GDM1 (cell line): ENCODE data around the gene TTLL1.
"Not testable (repeated sequence)": the region's sequence is repeated elsewhere in the genome, so short reads cannot be mapped to it uniquely, and the experiment has no call there.

Source experiments
- DNase-seq: peaks from one replicate; lab custom pipeline; 2025; lab: John Stamatoyannopoulos, UW

Gene TTLL1

DNA sequence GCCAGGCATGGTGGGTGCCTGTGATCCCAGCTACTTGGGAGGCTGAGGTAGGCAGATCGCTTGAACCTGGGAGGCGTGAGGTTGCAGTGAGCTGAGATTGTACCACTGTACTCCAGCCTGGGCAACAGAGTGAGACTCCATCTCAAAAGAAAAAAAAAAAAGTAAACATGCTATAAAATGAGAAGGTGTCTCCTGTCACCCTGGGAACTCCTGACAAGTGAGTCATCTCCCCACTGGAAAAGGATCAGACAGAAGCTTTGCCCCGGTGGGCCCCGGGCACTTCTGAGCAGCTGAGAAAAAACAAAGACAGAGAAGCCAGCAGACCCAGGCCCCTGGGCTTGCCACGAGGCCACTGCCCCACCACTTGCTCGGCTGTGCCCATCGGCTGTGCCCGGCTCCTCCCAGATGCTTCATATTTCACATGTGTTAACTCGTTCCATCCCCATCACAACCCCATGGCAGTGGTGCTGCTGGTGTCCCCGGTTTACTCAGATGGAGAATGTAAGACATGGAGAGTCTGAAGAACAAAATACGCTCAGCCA, 22.3 kb downstream of the TTLL1 start:
- no peak for DNase-seq

DNA sequence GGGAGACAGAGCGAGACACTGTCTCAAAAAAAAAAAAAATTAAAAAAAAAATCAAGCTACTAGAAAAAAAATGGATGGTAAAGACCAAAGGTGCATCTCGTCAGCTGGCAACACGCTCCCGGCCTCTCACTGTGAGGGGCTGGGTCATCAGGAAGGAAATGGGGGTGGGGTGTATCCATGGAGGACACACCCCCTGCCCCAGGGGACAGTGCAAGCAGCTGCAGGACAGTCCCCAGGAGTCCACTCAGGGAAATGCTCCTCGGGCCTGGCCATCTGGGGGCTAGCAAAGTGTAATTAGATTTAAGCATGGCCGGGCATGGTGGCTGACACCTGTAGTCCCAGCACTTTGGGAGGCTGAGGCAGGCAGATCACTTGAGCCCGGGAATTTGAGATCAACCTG, 23.1 kb downstream of the TTLL1 start:
- no peak for DNase-seq

- DNase-seq, result peak; percentile 35
Measured at GRCh38 chr22:43060183-43060582, 29.0 kb downstream of the TTLL1 start.

- no peak for DNase-seq
Measured at GRCh38 chr22:43057641-43058040, 31.6 kb downstream of the TTLL1 start.

DNA sequence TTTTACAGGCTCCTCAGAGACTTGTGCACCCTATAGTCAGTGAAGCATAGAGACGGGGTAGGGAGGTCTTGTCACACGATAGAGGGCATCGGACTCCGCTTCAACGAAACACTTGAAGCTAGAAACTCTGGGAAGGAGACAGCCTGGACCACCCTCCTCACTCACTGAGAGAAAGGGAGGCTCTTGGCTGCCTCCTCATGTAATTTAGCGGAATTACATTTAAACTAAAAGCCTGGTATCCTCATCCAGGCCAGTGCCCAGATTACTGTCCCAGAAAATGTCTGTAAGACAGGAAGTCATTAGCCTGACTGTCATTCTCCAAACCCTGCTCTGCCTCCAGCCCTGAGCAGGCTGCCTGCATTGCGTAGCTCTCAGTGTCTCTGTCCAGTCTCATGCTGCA, 36.0 kb downstream of the TTLL1 start:
- DNase-seq, result no peak

DNA sequence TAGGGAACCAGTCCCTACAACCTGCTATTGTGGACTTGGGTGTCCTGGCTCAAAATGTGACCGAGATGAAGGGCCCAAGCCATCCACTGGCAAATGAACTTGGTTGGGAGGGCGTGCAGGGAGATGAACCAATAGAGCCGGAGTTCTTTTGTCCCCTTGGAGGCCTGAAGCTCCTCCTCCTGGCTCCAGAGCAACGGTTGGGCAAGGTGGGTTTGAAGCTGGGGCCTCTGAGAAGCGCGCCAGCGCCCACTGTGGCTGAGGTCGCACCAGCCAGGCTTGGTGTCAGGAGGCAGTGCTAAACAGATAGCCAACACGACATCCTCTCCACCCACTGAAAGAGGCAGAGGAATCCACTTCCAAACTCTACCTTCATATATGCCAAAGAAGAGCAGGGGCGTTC, 38.2 kb downstream of the TTLL1 start:
- no peak for DNase-seq

DNA sequence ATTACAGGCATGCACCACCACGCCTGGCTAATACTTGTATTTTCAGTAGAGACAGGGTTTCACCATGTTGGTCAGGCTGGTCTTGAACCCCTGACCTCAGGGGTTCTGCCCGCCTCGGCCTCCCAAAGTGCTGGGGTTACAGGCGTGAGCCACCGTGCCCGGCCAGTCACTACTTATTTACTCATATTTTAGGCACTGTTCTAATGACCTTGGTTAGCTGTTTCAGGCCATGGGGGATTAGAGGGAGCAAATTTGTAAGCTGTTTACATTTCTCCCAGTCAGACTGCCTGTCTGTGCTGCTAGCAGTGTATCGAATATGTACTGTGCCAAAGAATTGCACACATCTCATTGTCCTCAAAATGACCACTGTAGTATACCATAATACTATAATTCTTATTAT, 41.6 kb downstream of the TTLL1 start:
- DNase-seq, result no peak

GRCh38 chr22:43044290-43044712, 44.9 kb downstream of the TTLL1 start:
- no peak for DNase-seq

GRCh38 chr22:43042101-43042780, 47.0 kb downstream of the TTLL1 start:
- DNase-seq, result no peak

- DNase-seq, result no peak
Measured at GRCh38 chr22:43039800-43040199, 49.4 kb downstream of the TTLL1 start.

DNA sequence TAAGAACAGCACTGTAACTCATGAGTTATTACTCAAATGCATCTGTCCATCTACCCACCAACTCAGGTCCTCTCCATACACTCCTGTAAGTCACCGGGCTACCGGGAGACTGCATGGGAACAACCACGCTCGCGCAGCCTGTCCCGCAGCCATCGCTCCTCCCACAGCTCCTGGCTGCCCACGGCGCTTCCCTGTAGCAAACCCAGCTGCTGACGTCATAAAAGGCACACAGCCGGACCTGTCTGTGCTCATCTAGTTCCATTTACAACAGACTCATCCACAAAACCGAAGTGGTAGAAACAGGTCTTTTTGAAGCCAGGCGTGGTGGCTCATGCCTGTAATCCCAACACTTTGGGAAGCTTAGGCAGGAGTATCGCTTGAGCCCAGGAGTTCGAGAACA, 50.9 kb downstream of the TTLL1 start:
- DNase-seq, result no peak

DNA sequence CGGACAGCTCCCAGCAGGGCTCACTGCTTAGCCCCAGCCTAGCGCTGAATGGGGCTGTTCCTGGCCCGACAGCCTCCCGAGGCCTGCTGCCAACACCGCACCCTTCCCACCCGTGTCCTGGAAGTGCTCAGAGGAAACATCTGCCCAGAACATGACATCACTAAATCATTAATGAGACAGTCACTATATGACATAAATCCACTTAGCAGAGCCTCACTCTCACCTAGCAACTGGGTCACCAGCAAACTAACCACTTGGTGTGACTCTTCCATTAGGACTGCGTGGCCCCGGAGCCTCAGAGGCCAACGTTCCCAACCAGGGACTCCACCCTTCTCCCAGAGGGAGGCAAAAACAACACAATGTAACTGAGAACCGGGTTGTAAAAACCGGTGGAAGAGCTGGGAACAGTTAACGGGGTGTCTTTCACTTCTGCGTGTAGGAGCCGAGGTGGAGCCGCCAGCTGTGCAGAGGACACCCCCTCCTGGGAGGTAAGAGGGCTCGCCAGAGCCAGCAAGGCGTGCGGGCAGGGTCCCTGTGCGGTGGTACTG, 52.8 kb downstream of the TTLL1 start:
- no peak for DNase-seq

DNA sequence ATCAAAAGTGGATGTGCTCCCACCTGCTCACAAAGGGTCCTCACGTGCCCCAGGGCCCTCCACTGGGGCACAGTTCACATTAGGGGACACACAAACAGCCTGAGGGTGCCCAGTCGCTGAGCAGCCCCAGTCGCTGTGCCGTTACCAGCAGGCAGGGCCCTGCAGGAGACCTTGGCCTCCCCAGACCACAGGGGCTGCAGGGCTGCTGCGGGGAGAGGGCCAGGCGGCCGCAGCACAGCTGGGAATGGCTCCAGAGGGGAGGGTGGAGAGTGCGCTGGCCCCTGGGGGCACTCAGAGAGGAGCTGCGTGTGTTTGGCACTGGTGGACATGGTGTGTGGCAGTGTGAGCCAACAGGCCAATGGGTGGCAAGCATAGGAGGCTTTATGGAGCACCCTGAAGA, 53.9 kb downstream of the TTLL1 start:
- no peak for DNase-seq

- DNase-seq, result no peak
Measured at GRCh38 chr22:43031617-43032016, 57.6 kb downstream of the TTLL1 start.

DNA sequence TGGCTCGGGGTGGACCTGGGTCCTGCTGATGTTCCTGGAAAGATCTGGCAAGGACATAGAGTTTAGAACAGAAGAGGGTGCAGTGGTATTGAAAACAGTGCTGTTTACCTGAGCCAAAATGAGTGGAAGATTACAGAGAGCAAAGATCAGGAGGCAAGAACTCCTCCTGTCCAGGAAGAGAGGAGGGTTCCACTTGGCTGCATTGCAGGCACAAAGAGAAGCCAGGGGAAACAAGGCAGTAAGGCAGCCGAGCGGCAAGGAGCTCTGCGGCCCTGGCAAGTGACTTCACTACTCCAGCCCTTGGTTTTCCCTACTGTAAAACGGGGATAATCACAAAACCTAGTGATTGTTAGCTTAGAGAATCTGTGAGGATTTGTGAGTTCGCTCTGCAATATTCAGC, 70.6 kb downstream of the TTLL1 start:
- DNase-seq, result no peak

DNA sequence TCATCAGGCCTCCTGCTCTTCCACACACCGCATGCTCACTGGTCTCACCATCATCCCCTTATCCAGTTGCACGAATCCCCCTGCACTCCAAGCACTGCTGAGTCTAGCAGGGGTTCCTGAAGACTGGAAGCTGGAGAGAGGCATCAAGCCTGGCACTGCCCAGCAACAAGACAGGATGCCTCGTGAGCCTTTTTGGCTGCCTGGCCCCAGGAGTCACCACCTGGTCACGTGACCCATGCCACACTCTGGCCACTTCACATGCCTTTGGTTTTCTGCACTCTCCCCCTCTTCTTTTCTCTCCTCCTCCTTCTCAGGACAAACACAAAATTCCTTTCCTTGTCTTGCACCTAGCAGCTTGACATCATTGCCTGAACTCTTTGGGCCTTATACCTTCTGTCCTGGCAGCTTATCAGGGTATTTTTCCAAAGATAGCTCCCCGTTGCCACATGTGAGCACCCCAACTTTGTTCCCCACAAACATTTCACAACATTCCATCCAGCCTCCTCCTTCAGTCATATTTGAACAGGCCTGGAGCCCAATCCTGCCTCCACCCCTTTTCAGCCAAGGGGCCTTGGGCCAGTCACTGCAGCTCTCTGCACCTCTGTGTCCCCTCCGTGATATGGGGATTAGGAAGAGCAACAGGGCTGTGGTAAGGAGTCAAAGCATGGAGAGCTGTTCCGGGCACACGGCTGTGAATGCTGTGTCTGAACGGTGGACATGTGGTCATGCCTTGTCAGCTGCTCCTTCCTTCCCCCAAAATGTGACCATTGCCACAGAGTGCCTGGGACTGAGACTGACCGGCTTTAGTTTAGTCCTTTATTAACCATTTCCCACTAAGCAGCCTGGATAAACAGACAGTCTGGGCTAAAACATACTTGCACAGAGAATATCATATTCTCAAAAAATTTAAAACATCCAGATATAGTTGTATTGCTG, 71.4 kb downstream of the TTLL1 start:
- DNase-seq, result no peak

- not testable (repeated sequence) for DNase-seq
Measured at GRCh38 chr22:43016150-43016549, 73.0 kb downstream of the TTLL1 start.

GRCh38 chr22:43015677-43016042, 73.5 kb downstream of the TTLL1 start:
- no peak for DNase-seq

DNA sequence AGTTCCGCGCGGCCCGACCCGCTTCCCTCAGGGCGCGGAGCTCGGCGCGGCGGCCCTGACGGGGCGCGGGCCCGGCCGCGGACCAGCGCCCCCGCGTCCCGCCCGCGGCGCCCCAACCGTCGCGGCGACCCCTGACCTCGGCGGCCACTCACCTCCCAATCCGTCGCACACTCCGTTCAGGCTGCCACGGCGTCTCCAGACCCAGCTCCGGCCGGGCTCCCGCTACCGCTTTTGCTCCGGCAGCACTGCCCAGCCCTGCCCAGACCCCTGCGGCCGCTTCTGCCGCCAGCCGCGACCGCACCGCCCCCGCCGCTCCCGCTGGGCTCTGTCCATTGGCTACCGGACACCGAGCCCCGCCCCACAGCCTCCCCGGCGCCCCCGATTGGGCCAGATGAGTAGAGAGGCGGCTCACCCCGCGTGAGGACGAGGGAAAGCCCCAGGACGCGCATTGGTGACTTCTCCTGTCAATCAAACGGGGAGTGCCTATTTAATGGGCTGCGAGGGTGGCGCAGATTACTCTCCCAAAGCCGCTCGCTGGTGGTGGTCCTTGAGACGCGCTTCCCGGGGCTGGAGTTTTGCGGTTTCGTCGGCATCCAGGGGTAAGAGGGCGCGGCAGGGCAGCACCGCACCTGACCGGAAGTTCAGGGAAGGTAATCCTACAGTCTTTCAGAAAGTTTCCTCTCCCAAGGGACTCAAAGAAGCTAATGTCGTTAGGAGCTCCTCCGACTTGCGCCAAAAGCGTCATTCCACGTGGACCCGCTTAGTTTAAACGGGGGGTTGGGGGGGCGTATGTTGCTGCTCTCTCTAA, 74.1 kb downstream of the TTLL1 start, which contains the start of gene PACSIN2:
Gene PACSIN2 (minus strand): TSS at position 281 of the 808 bp plus-strand sequence. CDS start 103,069 bp downstream, outside the sequence.
- DNase-seq, result peak; percentile 97

DNA sequence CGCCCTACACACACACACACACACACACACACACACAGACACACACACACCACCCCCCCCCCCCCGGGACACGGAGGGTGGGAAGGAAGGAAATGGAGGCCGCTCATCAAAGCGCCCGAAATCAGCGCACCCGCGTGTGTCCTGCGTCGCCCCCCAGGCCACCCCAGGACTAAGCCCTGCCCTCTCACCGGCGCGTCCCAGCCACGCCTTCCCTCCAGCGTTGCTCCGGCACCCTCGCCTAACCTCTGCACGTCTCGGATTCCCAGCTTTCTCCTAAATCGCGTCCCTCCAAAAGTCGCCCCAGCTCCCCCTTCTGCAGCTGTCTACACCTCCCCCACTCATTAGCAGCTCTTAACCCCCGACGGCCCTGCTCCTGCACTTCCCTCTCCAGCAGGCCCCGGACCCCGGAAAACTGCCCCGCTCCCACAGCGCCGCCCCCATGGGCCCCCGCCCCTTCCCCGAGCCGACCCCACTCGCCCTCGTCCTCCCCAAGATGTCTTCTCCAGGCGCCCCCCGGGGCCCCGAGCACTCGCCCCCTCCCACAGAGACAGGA, 74.8 kb downstream of the TTLL1 start:
- DNase-seq, result no peak
